MV-4-11 (cell line): ENCODE data around the gene CST3.
"Not testable (repeated sequence)": the region's sequence is repeated elsewhere in the genome, so short reads cannot be mapped to it uniquely, and the experiment has no call there.

ENCODE experiments used
- DNase-seq: peaks from one replicate; lab custom pipeline; 2025; lab: John Stamatoyannopoulos, UW

CST3 gene

GRCh38 chr20:23643659-23644058 is 5.9 kb upstream of the CST3 start:
- peak; percentile 93 for DNase-seq

- peak; percentile 92 for DNase-seq
Observed at GRCh38 chr20:23641936-23642751, 4.4 kb upstream of the CST3 start.

- peak; percentile 31 for DNase-seq
Observed at GRCh38 chr20:23640671-23641667, 3.2 kb upstream of the CST3 start.

GRCh38 chr20:23640018-23640601 is 2.4 kb upstream of the CST3 start:
- no peak for DNase-seq

- DNase-seq, result no peak
Observed at GRCh38 chr20:23639490-23639958, 1.8 kb upstream of the CST3 start.

- no peak for DNase-seq
Observed at GRCh38 chr20:23638309-23638708, 554 bp upstream of the CST3 start.

- DNase-seq, result no peak
Observed at GRCh38 chr20:23636908-23637281, 860 bp downstream of the CST3 start.

GRCh38 chr20:23636182-23636907 is 1.4 kb downstream of the CST3 start:
- no peak for DNase-seq

- not testable (repeated sequence) for DNase-seq
Observed at GRCh38 chr20:23635768-23636090, 2.0 kb downstream of the CST3 start.

- no peak for DNase-seq
Observed at GRCh38 chr20:23634985-23635767, 2.6 kb downstream of the CST3 start.

GRCh38 chr20:23634044-23634801 is 3.5 kb downstream of the CST3 start:
- no peak for DNase-seq

- DNase-seq, result no peak
Observed at GRCh38 chr20:23632711-23633573, 4.8 kb downstream of the CST3 start.

GRCh38 chr20:23631981-23632710 is 5.6 kb downstream of the CST3 start:
- no peak for DNase-seq

GRCh38 chr20:23631226-23631822 is 6.4 kb downstream of the CST3 start:
- no peak for DNase-seq

GRCh38 chr20:23630392-23630849 is 7.3 kb downstream of the CST3 start:
- DNase-seq, result no peak

- DNase-seq, result no peak
Observed at GRCh38 chr20:23629542-23630391, 8.0 kb downstream of the CST3 start.

GRCh38 chr20:23629017-23629541 is 8.7 kb downstream of the CST3 start:
- DNase-seq, result no peak
